Stimulated activated CD8-positive, alpha-beta memory T cell treated with anti-CD3 and anti-CD28 coated beads, Interleukin-15, amount 100 ng/mL, for 1 hour (primary cell): Measurements from ENCODE around the gene KNOP1.

Experiments used
- DNase-seq: peaks from one replicate; pipeline ENCODE4 v3.0.0-alpha.2; 2020; ENCODE audit warnings: low read depth

The KNOP1 gene, protein sequence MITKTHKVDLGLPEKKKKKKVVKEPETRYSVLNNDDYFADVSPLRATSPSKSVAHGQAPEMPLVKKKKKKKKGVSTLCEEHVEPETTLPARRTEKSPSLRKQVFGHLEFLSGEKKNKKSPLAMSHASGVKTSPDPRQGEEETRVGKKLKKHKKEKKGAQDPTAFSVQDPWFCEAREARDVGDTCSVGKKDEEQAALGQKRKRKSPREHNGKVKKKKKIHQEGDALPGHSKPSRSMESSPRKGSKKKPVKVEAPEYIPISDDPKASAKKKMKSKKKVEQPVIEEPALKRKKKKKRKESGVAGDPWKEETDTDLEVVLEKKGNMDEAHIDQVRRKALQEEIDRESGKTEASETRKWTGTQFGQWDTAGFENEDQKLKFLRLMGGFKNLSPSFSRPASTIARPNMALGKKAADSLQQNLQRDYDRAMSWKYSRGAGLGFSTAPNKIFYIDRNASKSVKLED

DNA sequence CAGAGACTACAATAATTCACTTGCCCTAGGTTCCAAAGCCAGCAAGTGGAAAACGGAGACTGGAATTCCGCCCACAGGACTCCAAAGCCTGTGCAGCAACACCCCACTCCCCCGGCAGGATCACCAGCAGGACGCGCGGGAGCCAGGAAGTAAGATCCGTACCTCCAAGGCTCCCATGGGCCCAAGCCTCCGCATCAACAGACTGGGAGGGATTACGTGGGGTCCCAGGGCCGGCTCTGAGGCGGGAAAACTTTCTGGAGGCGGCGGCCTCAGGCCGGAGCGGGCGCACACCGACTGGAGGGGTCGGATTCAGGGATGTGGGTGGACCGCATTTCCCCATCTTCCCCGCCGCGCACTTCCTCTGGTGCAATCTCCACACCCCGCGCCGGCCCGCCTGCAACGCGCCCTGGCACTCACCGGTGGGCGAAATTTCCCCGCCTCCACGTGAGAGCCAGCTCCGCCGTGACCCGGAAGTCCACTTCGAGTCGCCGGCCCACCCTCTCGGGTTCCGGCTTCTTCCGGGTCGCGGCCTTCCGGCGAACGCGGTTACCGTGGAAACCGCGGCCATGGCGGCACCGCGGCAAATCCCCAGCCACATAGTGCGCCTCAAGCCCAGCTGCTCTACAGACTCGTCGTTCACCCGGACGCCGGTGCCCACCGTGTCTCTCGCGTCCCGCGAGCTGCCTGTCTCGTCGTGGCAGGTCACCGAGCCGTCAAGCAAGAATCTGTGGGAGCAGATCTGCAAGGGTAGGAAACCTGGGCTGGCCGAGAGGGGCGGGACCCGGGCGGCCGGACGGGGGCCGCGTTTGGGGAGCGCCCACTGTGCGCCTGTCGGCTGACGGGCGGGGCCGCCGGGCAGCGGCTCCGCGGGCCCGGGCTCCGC is at the start of gene KNOP1, which contains the start of gene IQCK:
TSS of gene KNOP1 (minus strand) at position 487 of the 883 bp plus-strand sequence. CDS start 3,192 bp downstream, outside the sequence.
TSS of gene IQCK (plus strand) at position 531 of the 883 bp plus-strand sequence. CDS start at position 567, 36 bp downstream.
- DNase-seq: peak; percentile 72

DNA sequence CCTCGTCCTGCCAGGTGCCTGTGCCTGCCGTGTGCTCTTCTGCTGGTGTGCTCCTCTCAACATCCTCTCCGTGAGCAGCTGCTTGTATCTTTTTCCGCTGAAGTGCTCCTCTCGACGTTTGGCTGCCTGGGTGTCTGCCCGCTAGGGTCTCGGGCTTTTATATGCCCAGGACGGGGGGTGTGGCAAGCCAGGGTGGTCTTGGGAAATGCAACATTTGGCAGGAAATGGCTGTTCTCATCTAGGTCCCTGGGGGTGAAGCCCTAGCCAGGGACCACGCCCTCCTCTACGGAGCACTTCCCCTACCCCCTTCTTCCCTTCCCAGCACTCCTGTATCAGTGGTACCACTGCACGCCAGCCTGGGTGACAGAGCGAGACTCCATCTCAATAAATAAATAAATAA is 49.5 kb upstream of the KNOP1 start:
- no peak for DNase-seq

DNA sequence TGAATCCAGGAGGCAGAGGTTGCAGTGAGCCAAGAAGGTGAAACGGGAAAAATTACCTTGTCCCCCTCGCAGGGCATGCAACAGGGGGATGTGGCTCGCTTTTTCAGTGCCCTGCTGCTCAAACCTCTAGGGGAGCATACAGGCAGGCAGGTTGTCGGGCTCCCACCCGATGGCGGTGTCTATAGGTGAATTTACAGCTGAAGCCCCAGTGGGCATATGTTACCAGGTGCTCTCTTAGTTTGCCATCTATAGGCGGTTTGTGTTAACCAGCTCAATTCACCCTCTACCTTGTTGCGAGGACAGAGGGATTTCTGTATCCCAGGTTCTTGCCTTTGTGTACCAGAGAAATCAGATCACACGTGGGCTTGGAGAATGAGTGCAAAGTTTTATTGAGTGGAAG is 49.0 kb upstream of the KNOP1 start:
- DNase-seq: no peak

DNA sequence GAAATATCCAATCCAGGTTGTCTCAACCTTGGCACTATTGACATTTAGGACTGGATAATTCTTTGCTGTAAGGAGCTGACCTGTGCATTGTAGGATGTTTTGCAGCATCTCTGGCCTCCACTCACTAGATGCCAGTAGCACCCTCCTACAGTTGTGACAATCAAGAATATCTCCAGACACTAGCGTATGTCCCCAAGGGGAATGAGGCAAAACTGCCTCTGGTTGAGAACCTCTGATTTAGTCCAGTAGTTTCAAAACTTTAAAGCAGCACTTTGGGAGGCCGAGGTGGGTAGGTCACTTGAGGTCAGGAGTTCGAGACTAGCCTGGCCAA is 48.5 kb upstream of the KNOP1 start:
- DNase-seq: no peak

DNA sequence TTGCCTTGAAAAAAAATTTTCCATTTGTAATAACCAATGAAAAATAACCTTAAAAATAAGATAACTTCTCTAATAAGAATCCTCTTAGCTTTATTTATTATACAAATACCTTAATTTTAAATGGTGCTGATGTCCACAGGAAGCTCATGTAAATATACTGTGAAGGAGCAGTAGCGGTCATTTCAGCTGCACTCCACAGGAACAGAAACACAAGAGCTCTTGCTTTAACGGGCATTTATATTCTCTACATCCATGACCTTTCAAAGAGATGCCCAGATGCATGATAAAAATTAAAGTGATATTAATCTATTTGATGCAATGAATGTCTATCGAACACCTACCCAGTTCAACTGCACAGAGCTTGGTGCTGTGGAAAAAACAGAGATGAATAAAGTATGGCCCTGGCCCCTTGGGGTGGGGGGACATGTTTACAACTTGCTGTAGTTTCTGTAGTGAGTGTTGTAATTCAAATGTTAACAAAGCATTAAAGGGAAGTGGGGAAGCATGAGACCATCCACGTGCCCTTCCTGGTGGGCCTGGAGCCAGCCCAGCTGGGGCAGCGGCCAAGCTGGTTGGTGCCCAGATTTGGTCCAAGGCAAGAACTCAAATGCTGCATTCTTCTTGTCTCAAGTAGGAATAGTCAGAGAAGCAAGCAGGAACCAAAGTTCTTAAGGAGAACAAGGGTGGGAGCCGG is 48.0 kb upstream of the KNOP1 start:
- DNase-seq: no peak

DNA sequence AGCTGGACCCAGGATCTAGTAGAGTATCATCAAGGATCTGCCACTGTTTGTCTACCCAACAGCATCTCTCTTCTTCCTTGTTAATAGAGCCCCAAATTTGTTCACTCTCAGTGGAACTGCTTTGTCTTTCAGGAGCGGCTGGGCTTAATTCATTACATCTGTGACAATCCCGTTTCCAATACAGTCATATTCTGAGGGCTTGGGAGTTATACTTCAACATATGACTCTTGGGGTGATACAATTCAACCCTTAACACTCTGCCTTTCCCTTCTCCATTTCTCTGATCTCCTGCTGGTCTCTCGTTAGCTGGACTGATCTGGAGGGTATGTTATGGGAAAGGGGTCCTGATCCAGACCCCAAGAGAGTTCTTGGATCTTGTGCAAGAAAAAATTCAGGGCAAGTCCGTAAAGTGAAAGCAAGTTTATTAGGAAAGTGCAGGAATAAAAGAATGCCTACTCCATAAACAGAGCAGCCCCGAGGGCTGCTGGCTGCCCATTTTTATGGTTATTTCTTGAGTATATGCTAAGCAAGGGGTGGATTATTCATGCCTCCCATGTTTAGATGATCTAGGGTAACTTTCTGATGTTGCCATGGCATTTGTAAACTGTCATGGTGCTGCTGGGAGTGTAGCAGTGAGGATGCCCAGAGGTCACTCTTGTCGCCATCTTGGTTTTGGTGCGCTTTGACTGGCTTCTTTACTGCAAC is 42.5 kb upstream of the KNOP1 start:
- DNase-seq: no peak

DNA sequence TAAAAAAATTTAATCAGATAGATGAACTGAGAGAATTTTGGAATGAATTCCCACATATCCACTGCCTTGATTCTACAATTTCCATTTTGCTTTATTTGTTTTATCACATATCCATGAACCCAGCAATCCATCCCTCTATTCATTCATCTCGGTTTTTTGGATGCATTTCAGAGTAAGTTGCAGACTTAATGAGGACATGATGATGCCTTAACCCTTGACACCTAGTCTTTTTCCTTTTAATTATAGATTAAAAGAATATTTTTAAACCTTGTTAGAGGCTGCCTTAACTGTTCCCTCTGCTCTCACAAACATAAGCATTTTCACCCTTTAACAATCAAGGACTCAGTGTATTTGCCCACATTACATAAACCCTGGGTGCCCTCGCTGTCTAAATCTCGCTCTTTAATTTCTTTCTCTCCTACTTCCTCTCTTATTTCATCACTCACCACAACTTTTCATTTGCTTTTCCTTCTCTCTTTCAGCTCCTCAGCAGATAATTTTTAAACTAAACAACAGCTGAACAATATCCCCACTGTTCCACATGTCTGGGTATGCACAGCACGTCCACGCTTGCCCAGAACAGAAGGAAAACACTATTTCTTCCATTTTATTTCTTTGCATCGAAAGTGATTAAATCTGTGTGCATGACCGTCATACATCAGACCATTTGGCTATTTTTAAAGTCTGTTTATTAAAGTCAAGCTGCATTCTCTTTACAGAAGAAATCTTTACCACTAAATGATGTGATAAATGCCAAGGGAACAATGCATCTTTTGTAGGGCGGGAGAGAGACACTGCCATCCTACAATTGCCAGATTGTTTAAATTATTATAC is 40.0 kb upstream of the KNOP1 start:
- no peak for DNase-seq

DNA sequence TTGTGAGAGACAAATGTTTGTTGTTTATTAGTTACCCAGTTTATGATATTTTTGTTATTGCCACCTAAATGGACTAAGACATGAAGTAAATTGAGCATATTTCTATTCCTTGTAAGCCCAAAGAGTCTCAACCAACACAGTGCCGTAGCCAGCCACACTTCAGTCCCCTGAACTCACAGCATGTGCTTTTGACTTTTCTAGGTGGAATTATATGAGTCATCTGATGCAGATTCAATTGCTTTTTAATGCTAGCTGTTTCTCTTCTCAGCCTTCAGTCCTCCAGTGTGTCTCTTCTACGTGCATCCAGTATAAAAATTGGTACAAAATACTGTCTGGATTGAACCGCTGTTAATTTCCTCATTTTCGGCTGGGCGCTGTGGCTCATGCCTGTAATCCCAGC is 39.0 kb upstream of the KNOP1 start:
- no peak for DNase-seq

DNA sequence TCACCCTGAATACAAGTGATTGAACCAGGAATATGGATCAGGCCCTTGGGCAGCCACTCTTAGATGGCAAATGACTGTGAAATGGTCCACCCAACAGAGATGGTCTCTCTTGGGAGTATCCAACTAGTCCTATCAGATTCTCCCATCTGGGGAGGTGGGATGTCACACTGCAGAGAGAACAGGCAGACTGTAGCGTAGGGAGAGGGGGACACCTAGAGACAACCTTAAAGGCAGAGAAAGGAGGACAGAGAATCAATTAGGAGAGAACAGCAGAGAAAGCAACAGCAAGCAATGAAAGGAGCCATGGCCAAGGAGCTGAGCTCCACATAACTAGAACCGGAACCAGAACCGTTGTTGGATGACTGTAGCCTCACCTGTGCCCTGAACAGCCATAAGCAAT is 37.2 kb upstream of the KNOP1 start:
- no peak for DNase-seq

DNA sequence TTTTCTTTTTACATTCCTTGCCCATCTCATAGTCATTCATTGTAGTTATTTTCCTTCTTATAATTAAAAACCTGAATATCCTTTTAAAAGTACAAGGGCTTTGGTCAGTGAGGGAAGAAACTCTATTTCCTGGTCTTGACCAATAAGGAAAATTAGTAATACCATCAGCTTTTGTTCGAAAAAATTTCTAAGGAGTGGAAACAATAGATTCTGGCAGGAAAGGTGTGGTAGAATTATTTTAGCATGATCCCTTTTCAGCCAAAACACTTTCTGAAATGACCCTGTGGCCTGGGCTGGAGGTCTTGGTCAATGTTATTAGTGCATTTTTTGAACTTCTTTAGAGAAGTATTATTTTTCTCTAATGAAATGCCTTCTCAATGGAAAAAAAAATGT is 36.6 kb upstream of the KNOP1 start:
- DNase-seq: no peak

DNA sequence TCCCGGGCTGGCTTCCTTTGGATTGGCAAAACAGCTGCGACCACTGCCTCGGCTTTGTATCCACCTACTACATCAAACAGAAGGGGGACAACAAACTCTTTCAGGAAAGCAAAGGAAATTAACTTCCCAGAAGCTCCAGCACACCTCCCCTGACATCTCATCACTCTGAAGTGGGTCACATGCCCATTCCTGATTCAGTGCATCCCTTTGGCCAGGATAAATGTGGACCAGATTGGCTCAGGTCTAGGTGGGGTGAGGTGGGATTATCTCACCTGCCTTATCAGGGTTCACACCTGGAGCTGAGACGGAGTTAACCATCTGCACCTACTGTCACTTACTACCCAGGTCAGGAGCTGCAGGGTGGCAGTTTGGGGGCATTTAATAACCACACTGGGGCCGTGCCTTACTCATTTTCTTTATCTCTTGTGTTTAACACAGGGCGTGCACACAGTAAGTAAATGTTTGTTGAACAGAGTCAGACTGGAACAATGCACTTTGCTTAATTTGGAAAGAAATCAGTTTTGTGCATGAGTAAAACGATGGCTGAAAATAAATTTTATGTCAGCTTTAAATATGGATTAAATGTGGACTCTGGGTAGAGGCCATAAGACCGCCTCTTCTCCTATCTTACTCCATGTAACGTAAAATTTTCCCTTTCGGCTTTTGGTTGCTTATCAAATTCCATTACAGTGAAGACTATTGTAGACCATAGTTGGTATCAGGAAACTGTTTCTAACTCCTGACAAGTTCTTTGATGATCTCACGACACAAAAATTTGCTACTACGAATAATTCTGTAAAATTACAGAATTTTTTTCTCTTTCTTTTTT is 36.0 kb upstream of the KNOP1 start:
- no peak for DNase-seq

DNA sequence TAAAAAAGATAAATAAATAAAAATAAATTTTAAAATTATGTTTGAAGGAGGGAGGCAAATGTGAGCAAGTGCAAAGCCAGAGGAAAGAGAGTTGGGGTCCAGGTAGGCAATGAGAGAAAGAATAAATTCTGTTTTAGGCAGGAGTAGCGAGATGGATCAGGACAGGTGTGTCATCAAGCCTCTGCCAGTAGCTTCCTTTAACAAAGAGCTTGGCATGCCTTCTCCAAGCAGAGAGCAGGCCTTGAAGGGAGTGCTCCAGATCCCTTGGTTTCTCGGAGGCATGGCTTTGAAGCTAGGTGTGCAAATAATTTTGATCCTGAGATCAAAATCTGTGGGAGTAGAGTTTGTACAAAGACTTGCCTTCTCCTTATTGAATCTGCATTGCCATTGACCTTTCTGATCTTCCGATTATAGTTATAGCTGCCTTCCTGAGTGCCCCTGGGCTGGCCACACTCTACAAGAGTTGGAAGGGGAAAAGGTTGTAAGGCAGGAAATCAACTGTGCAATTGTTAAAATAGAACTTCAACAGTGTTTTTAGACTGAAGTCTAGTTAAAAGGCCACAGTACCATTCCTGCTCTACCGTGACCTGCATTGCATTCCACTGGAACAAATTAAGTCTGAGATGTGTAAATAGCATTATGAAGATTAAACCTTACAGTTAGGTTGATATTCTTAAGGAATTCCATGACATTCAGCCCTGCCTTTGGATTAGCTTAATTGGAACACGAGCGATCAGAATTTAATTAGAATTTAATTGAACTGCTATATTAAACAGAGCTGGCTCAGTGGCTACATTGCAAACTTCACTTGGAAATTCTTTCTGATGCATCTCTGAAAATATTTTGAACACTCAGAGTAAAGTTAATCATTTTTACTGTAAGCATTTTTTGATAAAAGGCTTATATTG is 33.7 kb upstream of the KNOP1 start:
- no peak for DNase-seq

DNA sequence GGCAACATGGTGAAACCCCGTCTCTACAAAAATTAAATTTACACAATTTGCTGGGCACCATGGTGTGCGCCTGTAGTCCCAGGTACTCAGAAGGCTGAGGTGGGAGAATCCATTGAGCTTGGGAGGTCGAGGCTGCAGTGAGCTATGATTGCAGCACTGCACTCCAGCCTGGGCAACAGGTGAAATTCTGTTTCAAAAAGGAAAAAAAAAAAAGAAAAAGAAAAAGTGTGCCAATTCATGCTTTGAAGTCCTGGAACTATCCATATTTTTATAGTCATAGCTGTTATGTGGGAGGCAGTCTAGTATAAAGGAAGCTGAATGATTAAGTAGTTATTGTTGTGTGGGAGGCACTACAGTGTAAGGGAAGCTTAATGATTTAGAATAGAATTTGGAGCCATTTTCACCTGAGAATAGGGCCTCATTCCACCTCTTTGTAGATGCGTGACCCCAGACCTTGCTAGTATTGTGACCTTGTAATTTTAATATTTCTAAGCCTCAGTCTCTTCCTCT is 31.6 kb upstream of the KNOP1 start:
- DNase-seq: no peak

DNA sequence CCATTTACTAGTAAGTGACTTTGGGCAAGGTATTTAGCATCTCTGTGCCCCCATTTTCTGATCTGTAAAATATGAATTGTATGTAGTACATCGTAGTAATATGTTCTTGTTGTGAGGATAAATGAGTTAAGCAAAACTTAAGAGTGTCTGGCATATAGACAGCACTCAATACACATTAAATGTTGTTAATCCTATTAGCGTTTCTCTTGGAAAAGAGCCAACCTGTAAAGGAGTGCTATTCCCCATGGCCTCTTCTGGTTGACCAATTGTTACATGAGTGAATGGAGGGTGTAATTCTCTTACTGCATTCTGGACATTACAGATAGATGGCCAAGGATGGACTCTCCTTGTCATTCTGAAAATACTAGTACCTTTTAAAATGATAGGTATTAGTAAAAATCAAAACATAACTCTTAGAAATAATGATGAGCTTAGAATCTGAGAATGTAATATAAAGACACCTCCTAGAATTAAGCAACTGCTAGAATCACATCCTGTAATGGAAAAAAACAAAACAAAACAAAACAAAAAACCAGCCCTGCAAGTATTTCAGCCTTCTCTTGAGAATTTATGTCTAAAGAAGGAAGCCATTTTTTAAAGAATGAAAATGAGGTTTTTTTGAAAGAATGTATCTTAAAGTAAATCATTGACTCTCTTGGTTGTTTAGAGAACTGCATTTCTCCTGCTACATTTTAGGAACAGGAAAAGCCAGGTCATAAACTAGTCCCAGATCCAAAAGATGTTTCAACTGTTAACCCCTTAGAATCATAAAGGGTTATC is 30.6 kb upstream of the KNOP1 start:
- DNase-seq: no peak

DNA sequence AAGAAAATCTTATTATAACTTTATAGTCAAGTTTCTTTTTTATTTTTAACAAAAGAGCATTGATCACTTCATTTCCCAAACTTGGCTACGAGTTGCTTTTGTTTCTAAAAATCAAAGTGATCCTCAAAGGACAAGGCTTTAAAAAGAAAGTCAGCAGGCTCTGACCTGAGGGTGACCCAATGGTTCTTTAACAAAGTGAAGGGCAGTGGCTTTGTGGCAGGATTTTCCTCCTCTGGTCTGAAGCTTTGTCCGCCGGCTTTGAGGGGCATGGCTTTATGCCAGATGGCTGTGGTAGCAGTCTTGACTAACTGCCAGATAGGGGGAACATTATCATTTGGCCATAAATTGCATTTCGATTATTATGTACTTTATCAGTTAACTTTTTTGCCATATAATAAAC is 28.5 kb upstream of the KNOP1 start:
- DNase-seq: no peak

DNA sequence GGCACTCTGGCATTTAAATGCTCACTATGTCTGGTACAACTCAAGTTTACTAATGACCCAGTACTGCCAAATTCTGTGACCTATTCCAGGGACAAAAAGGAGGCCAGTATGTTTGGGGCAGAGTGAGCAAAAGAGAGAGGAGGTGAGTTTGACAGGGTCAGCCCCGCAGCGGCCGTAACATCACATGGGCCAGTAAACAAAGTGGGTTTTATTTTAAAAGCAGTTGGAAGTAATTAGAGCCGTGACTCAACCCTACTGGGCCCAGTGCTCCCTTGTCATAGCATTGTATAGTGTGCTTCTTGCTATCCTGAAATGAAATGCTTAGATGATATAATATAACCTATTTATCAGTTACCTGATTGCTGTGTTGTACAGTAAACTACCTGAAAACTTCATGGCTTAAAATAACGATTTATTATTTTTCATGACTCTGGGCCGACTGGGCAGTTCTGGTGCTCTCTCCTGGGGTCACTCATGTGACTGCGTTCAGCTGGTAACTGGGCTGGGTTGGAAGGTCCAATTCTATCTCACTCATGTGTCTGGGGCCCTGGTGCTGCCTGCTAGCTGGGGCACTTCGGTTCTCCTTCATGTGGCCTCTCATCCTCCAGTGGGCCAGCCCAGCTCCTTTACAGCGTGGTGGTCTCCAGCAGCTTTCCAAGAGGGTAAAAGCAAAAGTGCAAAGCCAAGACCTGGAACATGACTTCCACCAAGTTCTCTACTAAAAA is 27.4 kb upstream of the KNOP1 start:
- no peak for DNase-seq

DNA sequence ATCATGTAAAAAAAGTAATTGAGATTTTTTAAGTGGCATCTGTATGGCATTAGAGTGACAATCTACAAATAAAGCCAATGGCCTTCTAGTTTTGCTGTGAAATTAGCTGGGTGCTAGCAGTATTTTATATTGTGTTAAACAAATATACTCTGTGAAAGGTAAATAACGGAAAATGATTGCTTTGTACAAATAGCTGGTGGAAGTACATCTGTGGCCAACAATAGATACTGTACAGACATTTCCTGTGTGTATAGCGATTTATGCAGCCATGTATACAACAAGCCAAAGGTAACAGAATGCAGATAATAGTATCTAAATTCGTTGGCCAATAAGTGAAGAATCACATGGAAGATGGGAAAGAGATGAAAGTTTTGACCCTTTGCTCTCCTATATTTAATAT is 26.6 kb upstream of the KNOP1 start:
- DNase-seq: no peak
